ENCODE measurements around the gene CALU.

DNA sequence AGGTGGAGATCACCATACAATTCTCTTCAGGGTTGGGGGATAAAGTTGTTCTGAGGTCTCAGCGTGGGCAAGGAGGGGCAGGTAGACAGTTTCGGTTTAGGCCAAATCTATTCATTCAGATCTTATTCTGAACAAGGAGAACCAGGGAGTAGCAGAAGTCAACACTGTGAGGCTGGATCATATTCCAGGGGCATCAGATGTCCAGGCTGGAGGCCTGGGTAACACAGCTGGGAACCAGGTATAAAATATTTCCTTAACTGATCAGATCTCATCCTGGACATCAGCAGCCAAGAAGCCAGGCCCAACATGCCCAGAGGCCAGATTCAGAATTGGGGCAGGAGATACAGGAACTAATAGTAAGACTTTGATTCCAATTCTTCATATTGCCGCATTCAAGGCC, 71.8 kb downstream of the CALU start:
- TF ChIP-seq ZSCAN29 (IDR thresholded peaks at IDR 0.05) (no peak), HDAC2 (IDR thresholded peaks at IDR 0.05) (no peak), SMC3 (IDR thresholded peaks at IDR 0.05; ENCODE audit: borderline replicate concordance, low read length) (no peak), SP1 (IDR thresholded peaks at IDR 0.05; ENCODE audit: low read depth, low read length) (no peak)
- TF ChIP-seq, protein P1, sequence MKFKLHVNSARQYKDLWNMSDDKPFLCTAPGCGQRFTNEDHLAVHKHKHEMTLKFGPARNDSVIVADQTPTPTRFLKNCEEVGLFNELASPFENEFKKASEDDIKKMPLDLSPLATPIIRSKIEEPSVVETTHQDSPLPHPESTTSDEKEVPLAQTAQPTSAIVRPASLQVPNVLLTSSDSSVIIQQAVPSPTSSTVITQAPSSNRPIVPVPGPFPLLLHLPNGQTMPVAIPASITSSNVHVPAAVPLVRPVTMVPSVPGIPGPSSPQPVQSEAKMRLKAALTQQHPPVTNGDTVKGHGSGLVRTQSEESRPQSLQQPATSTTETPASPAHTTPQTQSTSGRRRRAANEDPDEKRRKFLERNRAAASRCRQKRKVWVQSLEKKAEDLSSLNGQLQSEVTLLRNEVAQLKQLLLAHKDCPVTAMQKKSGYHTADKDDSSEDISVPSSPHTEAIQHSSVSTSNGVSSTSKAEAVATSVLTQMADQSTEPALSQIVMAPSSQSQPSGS (IDR thresholded peaks at IDR 0.05; ENCODE audit: low read length): no peak
